ENCODE results near the gene FAM222B. TPM values are rescaled to one million over a fixed set of nuclear protein-coding genes. Genes with fewer than 3 reads are reported as not detected.
"Not testable (repeated sequence)": the region's sequence is repeated elsewhere in the genome, so short reads cannot be mapped to it uniquely, and the experiment has no call there.

The FAM222B gene
- total and polyA plus RNA-seq, 7 donors = 5.0 to 16.2 (median 11.9) TPM

DNA sequence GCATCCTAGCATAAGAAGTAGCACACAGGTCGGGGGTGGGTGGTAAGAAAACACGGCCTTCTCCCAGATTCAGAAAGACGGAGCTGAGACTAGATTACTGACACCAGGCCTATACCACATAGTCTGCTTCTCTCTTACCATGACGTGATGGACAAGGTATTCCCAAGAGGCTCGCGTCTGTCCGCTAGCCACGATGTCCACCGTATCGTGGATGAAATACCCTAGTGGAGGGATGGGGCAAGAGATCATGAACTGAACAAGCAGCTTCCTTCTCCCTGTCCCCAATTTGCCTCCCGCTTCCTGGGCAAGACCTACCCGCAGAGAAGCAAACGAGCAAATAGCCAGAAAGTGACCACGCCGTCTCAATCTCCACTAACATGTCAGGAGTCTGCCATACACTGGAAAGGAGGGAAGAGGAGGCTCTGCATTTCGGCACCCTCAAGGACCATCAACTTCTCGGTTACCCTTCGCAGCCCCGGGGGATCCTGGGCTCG lies 117.4 kb downstream of the FAM222B start:
- 6 to 29% methylated on average over 20 of the region's 20 CpGs for WGBS, 2 donors
- peaks cover 0 to 8% (median 0%) of the 10 kb centered on the region in 3 donors for H3K27me3 ChIP-seq
- no peaks in the 10 kb centered on the region for H3K9me3 ChIP-seq
- peaks cover 17 to 38% (median 27%) of the 10 kb centered on the region in 4 donors for H3K36me3 ChIP-seq
- peak overlapping the region; percentile 88 to 97 (median 96) for H3K27ac ChIP-seq
- intact Hi-C loops (cut with DNase I) = loop anchor here (5.0 to 10.0 kb wide), 3 partner anchors 87 to 570 kb away; partner anchors contain the start of genes FLOT2 and NUFIP2
- DNase-seq = peak; percentile 70
- TF ChIP-seq POLR2AphosphoS5 (IDR thresholded peaks at IDR 0.05) = peak in 2 of 4 donors; percentile 21 to 35
- TF ChIP-seq CTCF (IDR thresholded peaks at IDR 0.05) = no peak
- H3K4me3 ChIP-seq = peak overlapping the region in 3 of 4 donors; percentile 60 to 83 (median 75)
- peaks cover 0 to 60% (median 54%) of the 10 kb centered on the region in 4 donors for H3K4me1 ChIP-seq

DNA sequence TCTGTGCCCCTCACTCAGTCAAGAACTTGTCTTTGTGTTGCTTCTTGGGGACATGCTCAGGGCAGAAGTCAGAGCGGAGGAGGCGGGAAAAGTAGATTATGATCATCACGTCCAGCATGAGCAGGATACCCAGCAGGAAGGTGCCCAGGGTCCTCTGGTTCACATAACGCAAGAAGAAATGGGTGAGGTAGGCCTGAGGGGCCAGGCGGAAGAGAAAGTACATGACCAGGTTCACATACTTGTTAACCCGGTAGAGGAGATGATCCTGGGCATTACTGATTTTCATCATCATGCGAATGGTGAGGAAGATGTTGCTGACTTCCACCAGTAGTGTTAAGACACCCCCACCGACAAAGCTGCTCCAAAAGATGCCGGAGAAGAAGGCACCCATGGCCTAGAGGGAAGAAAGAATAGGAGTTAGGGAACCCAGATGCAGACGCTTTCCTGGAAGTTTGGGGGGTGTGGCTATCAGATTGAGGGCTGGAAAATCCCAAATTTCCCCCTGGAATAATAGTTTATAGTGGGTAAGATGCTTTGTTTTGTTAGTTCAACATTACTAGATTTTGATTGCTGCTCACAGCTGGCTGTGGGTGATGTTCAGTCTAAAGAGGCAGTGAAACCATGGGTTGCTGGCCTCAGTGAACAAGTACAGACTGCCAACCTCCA lies 118.0 kb downstream of the FAM222B start:
- no peak for DNase-seq
- H3K9me3 ChIP-seq = no peaks in the 10 kb centered on the region
- H3K27ac ChIP-seq = peak overlapping the region in 2 of 4 donors; percentile 96 to 97
- peaks cover 17 to 38% (median 27%) of the 10 kb centered on the region in 4 donors for H3K36me3 ChIP-seq
- H3K27me3 ChIP-seq = peaks cover 0 to 8% (median 0%) of the 10 kb centered on the region in 3 donors
- H3K4me1 ChIP-seq = peaks cover 0 to 61% (median 54%) of the 10 kb centered on the region in 4 donors
- intact Hi-C loops (cut with DNase I) = loop anchor here (5.0 to 10.0 kb wide), 3 partner anchors 88 to 570 kb away; partner anchors contain the start of genes FLOT2 and NUFIP2
- no peak for TF ChIP-seq POLR2A (IDR thresholded peaks at IDR 0.05)
- no peak for TF ChIP-seq POLR2AphosphoS5 (IDR thresholded peaks at IDR 0.05)
- no peak for TF ChIP-seq CTCF (IDR thresholded peaks at IDR 0.05)
- TF ChIP-seq EP300 (IDR thresholded peaks at IDR 0.05) = no peak
- H3K4me3 ChIP-seq = no peak overlapping the region
- WGBS, 2 donors = 62 to 79% methylated on average over 10 of the region's 10 CpGs

DNA sequence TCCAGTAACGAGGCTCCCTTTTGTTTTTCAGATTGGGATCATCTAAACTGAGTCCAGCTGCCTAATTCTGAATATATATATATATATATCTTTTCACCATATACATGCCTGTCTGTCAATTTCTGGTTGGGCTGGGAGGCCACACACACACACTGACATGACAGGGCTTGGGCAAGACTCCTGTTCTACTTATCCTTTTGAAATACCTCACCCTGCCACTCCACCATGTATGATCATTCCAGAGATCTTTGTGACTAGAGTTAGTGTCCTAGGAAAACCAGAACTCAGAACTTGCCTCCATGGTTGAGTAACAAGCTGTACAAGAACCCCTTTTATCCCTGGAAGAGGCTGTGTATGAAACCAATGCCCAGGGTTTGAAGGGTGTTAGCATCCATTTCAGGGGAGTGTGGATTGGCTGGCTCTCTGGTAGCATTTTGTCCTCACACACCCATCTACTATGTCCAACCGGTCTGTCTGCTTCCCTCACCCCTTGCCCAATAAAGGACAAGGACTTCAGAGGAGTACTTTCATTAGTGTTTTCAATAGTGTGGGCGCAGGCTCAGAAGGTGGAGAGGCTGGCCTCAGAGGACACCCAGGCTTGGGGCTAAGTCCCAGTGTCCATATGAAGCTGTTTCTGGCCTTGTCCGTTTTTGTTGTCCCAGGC lies 118.6 kb downstream of the FAM222B start:
- not testable (repeated sequence) for H3K27ac ChIP-seq, H3K27me3 ChIP-seq, H3K4me3 ChIP-seq, H3K9me3 ChIP-seq, DNase-seq
- H3K36me3 ChIP-seq = peaks cover 17 to 38% (median 27%) of the 10 kb centered on the region in 4 donors
- intact Hi-C loops (cut with DNase I) = loop anchor here (10.0 kb wide), 1 partner anchor 571 kb away; the partner anchor contains the start of gene NUFIP2
- 43 to 71% methylated on average over 4 of the region's 4 CpGs for WGBS, 2 donors
- peaks cover 0 to 65% (median 56%) of the 10 kb centered on the region in 4 donors for H3K4me1 ChIP-seq

GRCh38 chr17:28723159-28723835 lies 119.3 kb downstream of the FAM222B start:
- no peak for TF ChIP-seq EP300 (IDR thresholded peaks at IDR 0.05)
- TF ChIP-seq POLR2A (IDR thresholded peaks at IDR 0.05) = no peak
- no peak for TF ChIP-seq POLR2AphosphoS5 (IDR thresholded peaks at IDR 0.05)
- TF ChIP-seq CTCF (IDR thresholded peaks at IDR 0.05) = no peak
- Histone ChIP-seq H3K4me1 (peaks cover 0 to 71% (median 62%) of the 10 kb centered on the region in 4 donors), H3K27me3 (peaks cover 0 to 8% (median 0%) of the 10 kb centered on the region in 3 donors), H3K36me3 (peaks cover 17 to 38% (median 27%) of the 10 kb centered on the region in 4 donors), H3K4me3 (no peak overlapping the region), H3K27ac (no peak overlapping the region), H3K9me3 (no peaks in the 10 kb centered on the region)
- WGBS, 2 donors = 62 to 79% methylated on average over 6 of the region's 6 CpGs
- intact Hi-C loops (cut with DNase I) = loop anchor here (10.0 kb wide), 1 partner anchor 572 kb away; the partner anchor contains the start of gene NUFIP2
- no peak for DNase-seq
